Muscle layer of duodenum (tissue), 2 donors: ENCODE measurements around the gene CDC5L.

Experiments used
- H3K27ac ChIP-seq: one replicate; pipeline ENCODE4 v1.7.0; 2013; ENCODE audit warnings: mild to moderate bottlenecking, low read length
- H3K27me3 ChIP-seq: one replicate; pipeline ENCODE4 v1.7.0; 2013; ENCODE audit warnings: low read depth, mild to moderate bottlenecking, control low read depth, low read length
- H3K36me3 ChIP-seq, 2 donors: one replicate each; pipeline ENCODE4 v1.7.0; 2013; ENCODE audit warnings: low read length in 2 of 2, control low read depth in 1 of 2, mild to moderate bottlenecking in 1 of 2; ENCODE audit not compliant: insufficient read depth in 2 of 2, control insufficient read depth in 1 of 2
- H3K4me1 ChIP-seq, 2 donors: one replicate each; pipeline ENCODE4 v1.7.0; 2013; ENCODE audit warnings: low read length in 2 of 2, mild to moderate bottlenecking in 2 of 2, control low read depth in 1 of 2, moderate library complexity in 1 of 2; ENCODE audit not compliant: insufficient read depth in 2 of 2, control insufficient read depth in 1 of 2
- H3K4me3 ChIP-seq, 2 donors: one replicate each; pipeline ENCODE4 v1.7.0; 2013; ENCODE audit warnings: low read length in 2 of 2, low read depth in 1 of 2, mild to moderate bottlenecking in 1 of 2
- H3K9me3 ChIP-seq, 2 donors: one replicate each; pipeline ENCODE4 v1.7.0; 2013; ENCODE audit warnings: low read length in 2 of 2, control low read depth in 1 of 2, mild to moderate bottlenecking in 1 of 2; ENCODE audit not compliant: control insufficient read depth in 1 of 2
- donor health status: healthy.

Gene CDC5L

GRCh38 chr6:44456070-44456965 is 68.8 kb downstream of the CDC5L start:
- peaks cover 0 to 3% of the 10 kb centered on the region in 2 donors for H3K4me1 ChIP-seq
- H3K4me3 ChIP-seq, result no peak overlapping the region
- H3K9me3 ChIP-seq, result no peaks in the 10 kb centered on the region
- H3K27me3 ChIP-seq, result no peaks in the 10 kb centered on the region
- peaks cover 0 to 11% of the 10 kb centered on the region in 2 donors for H3K36me3 ChIP-seq
- H3K27ac ChIP-seq, result no peak overlapping the region

GRCh38 chr6:44456966-44457292 is 69.4 kb downstream of the CDC5L start:
- no peaks in the 10 kb centered on the region for H3K9me3 ChIP-seq
- H3K4me1 ChIP-seq, result peaks cover 0 to 3% of the 10 kb centered on the region in 2 donors
- H3K4me3 ChIP-seq, result no peak overlapping the region
- peaks cover 0 to 8% of the 10 kb centered on the region in 2 donors for H3K36me3 ChIP-seq
- no peak overlapping the region for H3K27ac ChIP-seq
- no peaks in the 10 kb centered on the region for H3K27me3 ChIP-seq

GRCh38 chr6:44457596-44457995 is 70.1 kb downstream of the CDC5L start:
- Histone ChIP-seq H3K36me3 (peaks cover 0 to under 1% of the 10 kb centered on the region in 2 donors), H3K27ac (no peak overlapping the region), H3K4me3 (no peak overlapping the region), H3K27me3 (no peaks in the 10 kb centered on the region), H3K9me3 (no peaks in the 10 kb centered on the region), H3K4me1 (peaks cover 0 to under 1% of the 10 kb centered on the region in 2 donors)

GRCh38 chr6:44458551-44458950 is 71.0 kb downstream of the CDC5L start:
- no peaks in the 10 kb centered on the region for H3K9me3 ChIP-seq
- H3K27me3 ChIP-seq, result no peaks in the 10 kb centered on the region
- H3K27ac ChIP-seq, result no peak overlapping the region
- H3K4me1 ChIP-seq, result no peaks in the 10 kb centered on the region
- H3K4me3 ChIP-seq, result no peak overlapping the region
- H3K36me3 ChIP-seq, result no peaks in the 10 kb centered on the region

- Histone ChIP-seq H3K27ac (no peak overlapping the region), H3K4me1 (no peaks in the 10 kb centered on the region), H3K9me3 (no peaks in the 10 kb centered on the region), H3K36me3 (no peaks in the 10 kb centered on the region), H3K27me3 (no peaks in the 10 kb centered on the region), H3K4me3 (no peak overlapping the region)
Observed at GRCh38 chr6:44462335-44462734, 74.8 kb downstream of the CDC5L start.

- no peaks in the 10 kb centered on the region for H3K27me3 ChIP-seq
- no peak overlapping the region for H3K4me3 ChIP-seq
- H3K36me3 ChIP-seq, result no peaks in the 10 kb centered on the region
- H3K27ac ChIP-seq, result no peak overlapping the region
- no peaks in the 10 kb centered on the region for H3K4me1 ChIP-seq
- no peaks in the 10 kb centered on the region for H3K9me3 ChIP-seq
Observed at GRCh38 chr6:44462797-44463727, 75.6 kb downstream of the CDC5L start.

GRCh38 chr6:44463728-44464450 is 76.4 kb downstream of the CDC5L start:
- Histone ChIP-seq H3K36me3 (no peaks in the 10 kb centered on the region), H3K9me3 (no peaks in the 10 kb centered on the region), H3K4me3 (no peak overlapping the region), H3K4me1 (no peaks in the 10 kb centered on the region), H3K27me3 (no peaks in the 10 kb centered on the region), H3K27ac (no peak overlapping the region)

- H3K27me3 ChIP-seq, result no peaks in the 10 kb centered on the region
- H3K4me1 ChIP-seq, result no peaks in the 10 kb centered on the region
- H3K36me3 ChIP-seq, result no peaks in the 10 kb centered on the region
- no peak overlapping the region for H3K27ac ChIP-seq
- H3K9me3 ChIP-seq, result no peaks in the 10 kb centered on the region
- no peak overlapping the region for H3K4me3 ChIP-seq
Observed at GRCh38 chr6:44464527-44465310, 77.2 kb downstream of the CDC5L start.

GRCh38 chr6:44466955-44467354 is 79.4 kb downstream of the CDC5L start:
- H3K36me3 ChIP-seq, result no peaks in the 10 kb centered on the region
- H3K4me3 ChIP-seq, result no peak overlapping the region
- no peak overlapping the region for H3K27ac ChIP-seq
- no peaks in the 10 kb centered on the region for H3K9me3 ChIP-seq
- H3K27me3 ChIP-seq, result no peaks in the 10 kb centered on the region
- no peaks in the 10 kb centered on the region for H3K4me1 ChIP-seq

- Histone ChIP-seq H3K27ac (no peak overlapping the region), H3K36me3 (no peaks in the 10 kb centered on the region), H3K9me3 (no peaks in the 10 kb centered on the region), H3K27me3 (no peaks in the 10 kb centered on the region), H3K4me1 (no peaks in the 10 kb centered on the region), H3K4me3 (no peak overlapping the region)
Observed at GRCh38 chr6:44468835-44469234, 81.3 kb downstream of the CDC5L start.
